HTERT RPE-1 (cell line): Measurements from ENCODE around the gene IFT122.

Source experiments
- in situ Hi-C: fragments of 300-500 bp; cut with MboI; formaldehyde crosslinking; loops from 4 replicates; pipeline ENCODE4 v1.14.3; 2020; ENCODE audit warnings: low sequenced_read_pairs

IFT122 gene

DNA sequence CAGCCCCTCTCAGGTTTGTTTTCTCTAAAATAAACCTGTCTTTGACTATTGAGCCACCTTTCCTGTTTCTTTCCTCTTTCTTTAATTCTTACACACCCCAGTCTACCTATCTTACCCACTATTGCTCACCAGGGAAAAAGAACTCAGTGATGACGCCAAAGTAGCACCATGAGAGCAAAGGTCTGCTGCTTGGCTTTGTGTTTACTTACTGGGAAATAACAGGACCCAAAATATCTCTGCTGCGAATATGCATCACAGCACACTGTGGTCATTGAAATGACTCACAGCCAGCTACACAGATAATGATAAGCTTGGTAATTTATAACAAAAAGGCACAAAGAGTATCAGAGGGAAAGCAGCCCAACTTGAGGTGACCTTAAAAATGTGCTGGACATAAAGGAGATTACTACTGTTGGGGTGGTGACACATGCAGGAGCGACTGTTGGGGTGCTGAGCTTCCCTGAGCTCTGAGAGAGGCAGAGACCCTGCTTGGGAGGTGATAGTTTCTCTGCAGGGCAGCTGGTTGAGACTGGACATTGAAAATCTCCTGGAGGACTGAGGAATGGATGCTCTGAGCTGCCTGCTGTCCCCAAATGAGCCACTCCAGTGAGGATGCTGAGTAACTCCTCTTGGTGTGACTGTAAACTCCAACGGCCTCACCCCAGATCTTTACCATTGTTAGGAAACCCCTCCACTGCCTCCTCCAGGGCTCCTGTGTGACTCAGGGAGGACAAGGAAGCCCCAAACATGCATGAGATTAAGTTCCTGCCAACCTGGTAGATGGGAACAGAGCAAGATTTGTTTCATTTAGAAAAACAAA is 26.1 kb upstream of the IFT122 start:
- in situ Hi-C loops = no loop called here

DNA sequence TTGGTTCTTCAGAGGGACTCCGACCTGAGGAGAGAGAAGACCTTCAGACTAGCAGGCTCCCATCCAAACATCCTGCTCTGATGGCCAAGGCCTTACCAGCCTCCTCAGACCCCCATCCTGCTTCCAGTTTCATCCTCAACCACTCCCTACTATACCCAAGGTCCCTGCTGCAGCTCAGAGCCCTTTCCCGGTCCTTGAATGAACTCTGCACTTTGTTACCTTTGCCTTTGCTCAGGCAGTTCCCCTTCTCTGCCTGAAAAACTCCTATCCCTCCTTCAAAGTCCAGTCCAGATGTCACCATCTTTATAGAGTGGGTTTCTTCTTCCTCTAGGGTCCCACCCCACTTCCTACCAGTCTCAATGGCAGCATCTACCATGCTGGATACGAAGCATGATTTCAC is 24.6 kb upstream of the IFT122 start:
- in situ Hi-C loops = no loop called here

DNA sequence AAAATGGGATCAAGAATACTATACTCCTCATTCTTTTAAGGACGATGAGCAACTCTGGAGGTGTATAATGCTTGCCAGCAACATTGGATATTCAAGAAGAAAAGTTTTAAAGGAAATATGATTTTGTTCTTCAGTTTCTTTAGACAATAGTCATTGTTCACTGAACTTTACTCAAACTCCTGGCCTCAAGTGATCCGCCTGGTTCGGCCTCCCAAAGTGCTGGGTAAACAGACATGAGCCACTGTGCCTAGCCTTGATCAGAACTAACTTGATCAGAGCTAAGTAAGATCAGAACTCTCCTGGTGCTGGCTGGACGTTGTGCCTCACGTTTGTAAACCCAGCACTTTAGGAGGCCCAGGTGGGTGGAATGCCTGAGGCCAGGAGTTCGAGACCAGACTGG is 24.2 kb upstream of the IFT122 start:
- in situ Hi-C loops = no loop called here

DNA sequence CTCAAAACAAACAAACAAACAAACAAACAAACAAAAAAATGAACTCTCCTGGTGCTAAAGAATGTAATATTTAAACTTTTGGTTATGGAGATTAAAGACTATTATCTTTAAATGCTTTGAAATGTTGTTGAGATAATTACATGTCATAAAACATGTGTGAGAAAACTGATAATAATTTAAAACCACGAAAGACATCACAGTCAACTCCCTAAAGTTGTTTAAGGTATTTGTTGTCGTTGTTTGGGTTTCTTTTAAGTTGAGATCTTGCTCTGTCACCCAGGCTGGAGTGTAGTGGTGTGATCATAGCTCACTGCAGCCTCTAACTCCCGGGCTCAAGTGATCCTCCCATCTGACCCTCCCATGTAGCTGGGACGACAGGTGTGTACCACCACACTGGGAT is 23.6 kb upstream of the IFT122 start:
- in situ Hi-C loops = no loop called here

DNA sequence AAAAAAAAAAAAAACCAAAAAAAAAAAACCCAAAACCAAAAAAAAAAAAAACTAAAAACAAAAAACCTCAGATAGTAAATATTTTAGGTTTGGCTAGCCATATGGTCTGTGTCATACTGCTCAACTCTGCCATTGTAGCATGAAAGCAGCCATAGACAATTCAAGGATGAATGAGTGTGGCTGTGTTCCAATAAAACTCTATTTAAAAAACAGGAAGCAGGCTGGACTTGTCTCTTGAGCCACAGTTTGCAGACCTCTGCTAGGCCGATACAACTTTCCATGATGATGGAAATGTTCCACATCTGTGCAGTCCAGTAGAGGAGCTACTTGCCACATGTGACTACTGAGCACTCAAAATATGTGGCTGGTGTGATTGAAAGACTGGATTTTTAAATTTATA is 22.7 kb upstream of the IFT122 start:
- in situ Hi-C loops = no loop called here

DNA sequence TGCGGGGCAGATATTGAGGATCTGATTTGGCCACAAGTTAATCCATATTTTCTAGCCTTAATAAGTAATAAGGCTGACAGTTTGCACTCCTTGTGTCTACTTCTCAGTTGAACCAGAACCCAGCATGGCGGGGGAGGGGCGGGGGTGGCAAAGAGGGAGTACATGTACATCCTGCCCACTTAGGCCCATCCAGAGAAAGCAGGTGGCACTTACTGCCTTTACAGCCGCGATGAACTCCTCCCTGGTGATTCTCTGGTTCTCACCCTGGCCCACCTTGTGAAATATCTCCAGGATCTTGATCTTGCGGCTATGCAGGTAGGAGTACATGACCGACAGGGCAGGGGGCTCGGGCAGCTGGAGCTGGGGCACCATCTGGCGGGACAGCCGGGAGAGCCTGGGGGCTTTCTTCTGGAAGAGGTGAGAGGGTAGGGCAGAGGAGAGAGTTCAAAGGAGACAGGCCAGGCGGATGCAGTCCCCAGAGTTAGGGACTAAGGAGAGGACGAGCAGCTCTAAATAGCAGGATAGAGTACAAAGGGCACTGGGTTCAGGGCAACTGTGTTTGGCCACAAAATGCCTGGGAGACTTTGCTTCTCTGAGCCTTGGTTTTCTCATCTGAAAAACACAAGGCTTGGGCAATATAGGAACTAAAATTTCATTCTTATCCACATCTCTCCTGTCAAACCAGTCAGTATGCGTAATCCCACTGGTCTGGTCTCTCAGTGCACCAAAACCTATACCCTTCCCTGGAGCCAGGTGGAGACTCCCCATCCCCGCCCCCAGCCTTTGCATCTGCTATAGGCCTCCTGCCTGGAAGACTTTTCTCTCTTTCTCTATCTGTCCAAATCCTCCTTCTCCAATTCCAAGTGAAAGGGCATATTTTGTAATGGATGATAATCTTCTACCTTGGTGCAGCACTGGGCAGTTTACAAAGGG is 21.7 kb upstream of the IFT122 start:
- in situ Hi-C loops = no loop called here

DNA sequence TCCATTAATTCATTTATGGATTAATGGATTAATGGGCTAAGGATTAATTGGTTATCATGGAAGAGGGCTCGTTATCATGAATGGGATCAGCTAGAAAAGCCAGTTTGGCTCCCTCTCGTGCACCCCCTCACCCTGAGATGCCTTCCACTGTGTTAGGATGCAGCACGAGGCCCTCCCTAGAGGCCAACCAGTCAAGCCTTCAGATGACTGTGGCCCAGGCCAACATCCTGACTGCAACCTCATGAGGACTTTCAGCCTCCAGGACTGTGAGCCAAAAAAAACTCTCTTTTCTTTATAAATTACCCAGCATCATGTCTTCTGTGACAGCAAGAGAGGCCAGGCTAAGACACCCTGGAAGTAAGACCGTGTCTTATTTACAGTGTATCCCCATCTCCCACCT is 20.5 kb upstream of the IFT122 start:
- in situ Hi-C loops = no loop called here

DNA sequence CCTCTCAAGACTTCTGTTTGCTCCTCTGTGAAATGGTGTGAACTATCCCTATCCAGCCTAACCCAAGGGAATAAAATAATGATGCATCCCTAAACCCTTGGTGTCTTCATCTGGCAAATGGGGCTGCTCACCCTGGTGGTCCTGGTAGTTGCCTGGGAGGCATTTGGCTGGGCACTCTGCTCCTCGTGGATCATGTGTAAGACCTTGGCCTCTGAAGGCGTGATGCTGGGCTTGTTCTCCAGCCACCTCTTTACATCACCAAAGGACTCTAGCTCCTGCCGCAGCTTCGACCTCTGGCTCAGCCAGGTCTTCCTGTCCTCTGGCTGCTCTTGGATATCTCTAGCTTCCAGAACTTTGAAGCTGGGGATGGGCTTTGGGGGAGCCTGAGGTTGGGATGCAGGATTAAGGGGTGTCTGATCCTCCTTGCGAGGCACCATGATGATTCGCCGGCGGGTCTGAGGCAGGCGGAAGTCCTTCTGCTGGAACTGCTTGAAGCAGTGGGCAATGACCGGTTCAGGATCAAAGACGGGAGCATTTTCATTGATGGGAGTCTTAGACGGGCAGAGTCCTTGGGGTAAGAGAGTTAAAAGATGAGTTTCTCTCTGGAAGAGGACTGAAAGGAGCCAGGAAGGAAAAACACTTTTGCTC is 18.7 kb upstream of the IFT122 start:
- in situ Hi-C loops = no loop called here

DNA sequence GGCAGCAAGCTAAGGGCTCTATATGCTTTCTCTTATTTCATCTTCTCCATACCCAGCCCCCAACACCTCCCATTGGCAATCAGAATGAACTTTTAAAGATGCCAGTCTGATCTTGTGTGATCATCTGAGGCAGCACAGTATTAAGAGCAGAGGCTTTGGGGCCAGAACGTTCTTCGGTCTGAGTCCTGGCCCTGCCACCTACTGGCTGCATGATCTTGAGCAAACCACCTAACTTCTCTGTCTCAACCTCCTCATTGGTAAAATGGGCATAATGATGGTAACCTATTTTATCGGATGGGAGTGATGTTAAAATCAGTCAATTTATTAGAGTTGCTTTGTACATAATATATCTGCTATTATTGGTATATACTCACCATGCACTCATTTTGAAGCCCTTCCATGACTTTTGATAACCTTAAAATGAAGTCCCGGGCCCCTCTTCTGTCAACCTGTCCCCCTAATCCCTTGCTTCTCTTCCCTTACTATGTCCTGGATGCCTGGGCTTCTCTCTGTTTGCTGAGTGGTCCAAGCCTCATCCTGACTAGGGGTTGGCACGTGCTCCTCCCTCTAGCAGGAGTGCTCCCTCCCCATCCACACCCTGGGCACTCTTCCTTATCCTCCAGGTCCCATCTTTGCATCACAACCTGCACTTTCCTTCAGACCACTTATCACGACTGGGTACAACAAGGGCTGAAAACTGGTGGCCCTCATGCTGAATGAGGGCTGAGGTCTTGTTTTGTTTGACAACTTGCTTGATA is 17.9 kb upstream of the IFT122 start:
- in situ Hi-C loops = no loop called here

DNA sequence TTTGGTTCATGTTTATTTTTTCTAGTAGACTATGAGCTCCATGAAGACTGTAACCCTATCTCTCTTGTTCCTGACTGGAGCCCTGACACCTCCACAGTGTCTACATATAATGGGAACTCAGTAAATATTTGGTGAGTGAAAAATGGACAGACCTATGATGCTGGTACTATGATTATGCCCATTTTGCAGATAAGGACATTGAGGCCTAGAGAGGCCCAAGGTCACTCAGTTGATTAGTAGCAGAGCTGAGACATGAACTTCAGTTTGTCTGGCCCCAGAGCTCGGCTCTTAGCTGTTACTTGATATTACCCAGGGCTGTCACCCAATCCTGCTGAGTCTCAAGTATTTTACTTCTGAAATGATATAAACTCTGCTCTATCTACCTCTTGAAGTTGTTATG is 17.1 kb upstream of the IFT122 start:
- in situ Hi-C loops = no loop called here

DNA sequence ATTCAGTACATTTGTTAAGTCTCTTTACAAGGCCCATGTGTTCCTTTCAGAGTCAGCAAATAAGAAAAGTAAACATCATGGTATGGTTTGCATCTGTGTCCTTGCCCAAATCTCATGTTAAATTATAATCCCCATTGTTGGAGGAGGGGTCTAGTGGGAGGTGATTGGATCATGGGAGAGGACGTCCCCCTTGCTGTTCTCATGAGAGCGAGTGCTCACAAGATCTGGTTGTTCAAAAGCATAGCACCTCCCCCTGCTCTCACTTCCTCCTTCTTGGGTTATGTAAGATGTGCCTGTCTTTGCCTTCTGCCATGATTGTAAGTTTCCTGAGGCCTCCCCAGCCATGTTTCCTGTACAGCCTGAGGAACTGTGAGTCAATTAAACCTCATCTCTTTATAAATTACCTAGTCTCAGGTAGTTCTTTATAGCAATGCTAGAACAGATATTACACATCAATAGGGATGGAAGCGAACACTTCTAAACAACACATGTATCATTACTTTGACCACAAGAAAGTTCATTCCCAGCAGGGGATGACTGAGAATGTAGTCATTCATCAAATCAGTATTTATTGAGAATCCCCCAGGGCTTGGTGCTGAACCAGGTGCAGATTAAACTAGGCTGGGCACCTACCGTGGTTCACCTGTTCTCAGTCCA is 15.7 kb upstream of the IFT122 start:
- in situ Hi-C loops = no loop called here

DNA sequence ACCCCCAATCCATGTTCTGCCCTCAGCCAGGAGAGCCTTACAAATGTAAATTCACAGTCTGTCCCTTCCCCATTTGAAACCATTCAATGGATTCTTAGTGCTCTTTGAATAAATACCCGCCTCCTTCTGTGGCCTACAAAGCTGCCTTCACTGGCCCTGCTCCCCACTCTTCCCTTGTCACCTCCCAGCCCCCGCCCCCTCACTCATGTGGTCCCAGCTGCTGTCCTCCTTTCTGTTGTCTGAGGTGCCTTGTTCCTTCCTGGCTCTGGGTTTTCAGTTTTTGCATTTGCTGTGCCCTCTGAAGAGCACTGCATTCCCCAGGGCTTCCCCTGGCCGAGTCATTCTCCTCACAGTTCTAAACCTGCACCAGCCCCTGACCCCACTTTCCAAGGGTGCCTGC is 14.8 kb upstream of the IFT122 start:
- in situ Hi-C loops = no loop called here

DNA sequence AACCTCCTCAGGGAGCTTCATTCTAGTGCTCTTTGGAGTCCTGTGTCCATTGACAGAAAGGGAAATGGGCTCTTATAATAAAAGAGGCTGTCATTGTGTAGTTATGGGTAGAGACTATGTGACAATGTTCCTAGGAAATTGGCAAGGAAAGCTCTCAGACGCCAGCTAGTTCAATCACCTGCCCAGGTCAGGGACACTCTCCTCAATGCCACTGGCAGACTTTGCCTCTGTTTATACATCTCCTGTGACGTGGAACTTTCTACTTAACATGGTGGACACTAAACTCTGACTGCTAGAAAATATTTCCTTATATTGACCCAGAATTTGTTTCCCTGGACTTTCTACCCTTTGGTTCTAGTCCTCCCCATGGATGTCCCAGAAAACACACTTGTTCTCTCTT is 14.4 kb upstream of the IFT122 start:
- in situ Hi-C loops = no loop called here

DNA sequence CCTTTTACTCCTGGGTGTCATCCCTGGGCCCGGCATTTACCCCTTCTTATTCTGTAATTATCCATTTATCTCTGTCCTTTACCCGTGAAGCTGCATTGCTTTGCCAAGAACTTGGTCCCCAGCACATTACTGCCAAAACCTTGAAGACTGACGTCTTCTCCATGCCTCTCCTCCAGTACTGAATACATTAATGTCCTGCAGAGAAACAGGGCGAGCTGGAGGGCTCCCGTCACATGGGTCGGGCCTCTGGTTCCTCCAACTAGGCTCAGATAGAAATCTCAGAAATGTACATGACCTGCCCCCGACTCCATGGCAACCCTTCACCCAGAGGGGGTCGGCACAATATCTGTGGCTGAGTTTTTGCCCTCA is 12.0 kb upstream of the IFT122 start:
- in situ Hi-C loops = no loop called here

DNA sequence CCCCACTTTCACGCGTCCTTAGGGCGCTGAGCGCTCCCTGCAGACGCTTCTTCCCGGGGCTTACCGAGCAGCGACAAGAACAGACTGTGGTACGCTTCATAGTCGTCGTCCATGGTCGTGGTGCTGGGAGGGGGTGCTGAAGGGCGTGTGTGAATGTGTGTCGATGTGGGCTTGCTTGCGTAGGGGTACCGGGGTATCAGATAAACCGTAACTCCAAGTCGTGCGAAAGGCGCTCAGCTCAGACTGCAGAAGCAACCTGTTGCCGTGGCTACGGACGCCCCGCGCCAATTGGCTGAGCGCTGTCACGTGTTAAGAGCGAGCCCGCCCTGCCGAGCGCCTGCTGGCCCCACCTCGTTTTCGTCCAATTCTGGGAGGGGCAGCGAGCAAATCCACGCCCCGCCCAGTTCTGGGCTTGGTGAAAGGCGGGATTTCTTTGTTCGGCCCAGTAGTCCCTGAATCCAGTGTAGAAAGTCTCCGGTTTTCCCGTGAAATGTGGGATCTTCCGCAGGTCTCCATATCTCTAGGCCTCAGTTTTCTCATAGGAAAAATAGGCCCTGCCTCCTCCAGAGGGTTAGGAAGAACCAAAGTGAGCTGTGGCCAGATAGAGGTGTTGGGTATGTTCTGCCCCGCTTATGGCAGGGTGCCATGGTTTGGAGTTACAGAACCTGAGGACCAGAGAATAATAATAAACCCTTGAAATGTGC is 11.5 kb upstream of the IFT122 start, which contains the start of gene EFCAB12:
Gene EFCAB12 (minus strand): TSS at position 261 of the 704 bp plus-strand sequence. CDS start 148 bp downstream, at position 113.
- in situ Hi-C loops = no loop called here

DNA sequence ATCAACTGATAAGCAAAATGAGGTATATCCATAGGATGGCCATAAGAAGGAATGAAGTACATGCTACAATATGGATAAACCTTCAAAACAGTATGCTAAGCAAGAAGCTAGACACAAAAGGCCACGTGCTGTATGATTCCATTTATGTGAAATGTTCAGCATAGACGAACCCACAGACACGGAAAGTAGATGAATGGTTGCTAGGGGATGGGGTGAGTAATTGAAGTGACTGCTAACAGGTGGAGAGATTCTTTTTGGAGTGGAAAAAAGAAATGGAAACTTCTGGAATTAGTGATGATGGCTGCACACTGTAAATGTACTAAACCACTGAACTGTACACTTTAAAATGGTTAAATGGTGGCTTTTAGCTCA is 11.0 kb upstream of the IFT122 start:
- in situ Hi-C loops = no loop called here

DNA sequence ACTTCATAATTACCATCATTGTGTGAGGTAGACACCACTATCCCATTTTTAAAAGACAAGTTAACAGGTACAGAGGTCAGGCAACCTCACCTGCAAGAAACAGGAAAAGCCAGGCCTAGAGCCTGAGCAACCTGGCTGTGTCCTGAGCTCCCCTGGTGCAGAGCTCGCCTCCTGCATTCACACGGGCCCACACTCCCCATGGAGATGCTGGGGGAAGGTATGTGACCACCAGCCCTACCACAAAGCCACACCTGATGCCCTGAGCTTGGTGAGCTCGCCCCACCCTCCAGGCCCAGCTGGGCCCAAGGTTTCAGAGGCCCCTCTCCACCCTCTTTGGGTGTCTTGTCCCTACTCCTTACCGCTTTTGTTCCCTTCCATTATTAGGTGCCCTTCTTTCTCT is 10.4 kb upstream of the IFT122 start:
- in situ Hi-C loops = no loop called here

DNA sequence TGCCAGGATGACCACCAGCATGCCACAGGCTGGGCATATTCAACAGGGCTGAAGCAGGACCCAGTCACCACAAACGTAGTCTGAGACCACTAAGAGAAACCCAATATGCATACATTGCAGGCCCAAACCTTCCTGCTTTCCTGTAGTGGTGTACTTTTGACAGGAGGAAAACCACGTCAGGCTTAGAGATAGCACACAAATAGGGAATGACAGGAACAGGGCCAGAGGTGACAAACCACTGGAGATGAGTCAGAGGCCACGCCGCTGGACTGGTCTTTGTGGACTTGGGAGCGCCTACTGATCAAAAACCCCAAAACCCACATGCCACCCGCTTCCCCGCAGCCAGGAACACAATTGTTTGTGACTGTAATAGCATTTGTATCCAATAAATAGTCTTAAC is 8.0 kb upstream of the IFT122 start:
- in situ Hi-C loops = no loop called here

DNA sequence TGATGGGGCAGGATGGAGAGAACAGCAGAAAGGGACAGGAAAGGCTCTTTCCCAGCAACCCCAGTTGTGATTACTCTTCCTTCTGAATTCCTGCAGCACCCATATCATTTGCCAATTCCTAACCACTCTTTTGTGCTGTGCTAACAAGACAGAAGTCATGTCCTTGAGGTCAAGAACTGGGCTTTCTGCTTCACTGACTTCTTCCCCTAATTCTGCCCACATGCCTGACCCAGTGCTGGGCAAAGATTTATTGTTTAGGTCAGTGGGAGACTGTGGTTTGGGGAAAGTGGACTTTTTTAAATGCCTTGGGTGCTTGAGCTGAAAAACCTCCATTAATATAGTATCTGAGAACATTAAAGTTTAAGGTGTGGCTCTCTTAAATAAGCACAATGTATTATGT is 7.4 kb upstream of the IFT122 start:
- in situ Hi-C loops = no loop called here

DNA sequence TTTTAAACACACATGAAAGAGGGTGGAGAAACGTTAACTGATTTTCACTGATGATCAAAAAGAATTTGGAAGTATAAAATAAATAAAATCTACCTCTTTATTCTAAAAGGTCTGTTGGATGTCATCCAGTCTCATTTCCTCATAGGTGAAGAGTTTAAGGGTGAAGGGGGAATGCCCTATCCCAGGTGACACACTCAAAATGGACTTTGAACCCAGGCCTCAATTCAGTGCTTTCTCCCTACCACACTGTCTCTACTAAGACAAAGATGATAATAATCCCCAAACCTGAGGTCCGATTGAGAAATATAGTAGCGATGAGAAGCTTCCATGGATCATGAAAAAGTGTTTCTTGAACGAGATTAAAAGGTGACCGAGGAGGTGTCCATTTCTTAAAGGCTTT is 6.5 kb upstream of the IFT122 start:
- in situ Hi-C loops = no loop called here
